Stimulated activated CD4-positive, alpha-beta T cell treated with anti-CD3 and anti-CD28 coated beads, Interleukin-15, amount 100 ng/mL, for 1 hour (primary cell): ENCODE measurements around the gene EPHB2.

Experiments used
- DNase-seq, 2 donors: peaks; one replicate each; pipeline ENCODE4 v3.0.0-alpha.2; 2020; ENCODE audit warnings: low read depth in 1 of 2, low spot score in 1 of 2

EPHB2 gene

DNA sequence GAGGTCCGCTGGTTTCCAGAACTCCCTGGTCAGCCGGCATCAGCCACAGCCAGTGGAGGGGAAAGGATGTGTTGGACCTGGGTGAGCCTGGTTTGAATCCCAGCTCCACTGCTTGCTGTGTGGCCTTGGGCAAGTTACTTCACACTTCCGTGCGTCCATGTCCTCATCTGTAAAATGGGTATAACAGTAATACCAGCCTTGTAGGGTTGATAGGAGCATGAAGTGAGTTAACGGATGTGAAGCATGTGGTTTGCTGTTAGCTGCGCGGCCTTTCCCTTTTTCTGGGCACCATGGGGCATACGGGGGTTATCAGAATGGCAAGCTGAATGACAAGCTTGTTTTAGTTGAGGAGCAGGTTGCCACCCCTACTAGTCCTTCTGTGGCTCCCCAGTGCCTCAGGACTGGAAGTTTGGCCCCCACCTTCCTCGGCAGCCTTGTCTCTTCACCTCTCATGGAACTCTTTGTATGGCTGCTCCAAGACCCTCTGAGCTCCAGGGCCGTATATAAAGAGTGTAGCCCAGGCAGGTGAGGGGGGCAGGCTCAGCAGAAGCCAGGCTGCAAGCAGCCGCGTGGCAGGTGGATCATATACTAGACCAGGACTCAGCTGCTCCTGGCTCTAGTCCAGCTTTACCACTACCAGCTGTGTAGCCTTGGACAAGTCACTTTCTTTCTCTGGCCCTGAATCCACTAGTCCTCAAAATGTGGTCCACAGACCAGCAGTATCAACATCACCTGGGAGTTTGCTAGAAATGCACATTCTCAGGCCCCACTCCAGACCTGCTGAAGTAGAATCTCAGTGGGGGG lies 166.7 kb downstream of the EPHB2 start:
- no peak for DNase-seq

GRCh38 chr1:22877980-22878379 lies 167.3 kb downstream of the EPHB2 start:
- DNase-seq: no peak

- DNase-seq: no peak
Observed at GRCh38 chr1:22878626-22879025, 168.0 kb downstream of the EPHB2 start.

- no peak for DNase-seq
Observed at GRCh38 chr1:22879445-22879844, 168.8 kb downstream of the EPHB2 start.

DNA sequence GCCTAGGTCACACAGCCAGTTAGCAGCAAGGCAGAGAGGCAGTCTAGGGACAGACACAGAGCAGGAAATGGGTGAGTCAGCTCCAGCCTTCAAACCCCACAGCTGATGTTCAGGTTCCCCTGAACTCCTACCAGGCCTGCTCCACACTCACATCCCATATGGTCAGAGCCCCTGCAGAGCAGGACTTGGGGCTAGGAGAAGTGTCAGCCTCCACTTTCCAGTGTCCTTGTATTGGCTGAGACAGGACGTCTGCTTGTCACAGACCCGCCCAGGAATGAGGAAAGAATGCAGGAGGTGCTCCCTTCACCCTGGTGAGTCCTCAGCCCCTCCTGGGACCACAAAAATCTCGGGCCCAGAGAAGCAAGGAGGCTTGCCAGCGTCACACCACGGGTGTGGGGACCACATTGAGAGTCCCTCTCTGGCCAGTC lies 169.5 kb downstream of the EPHB2 start:
- DNase-seq: no peak

DNA sequence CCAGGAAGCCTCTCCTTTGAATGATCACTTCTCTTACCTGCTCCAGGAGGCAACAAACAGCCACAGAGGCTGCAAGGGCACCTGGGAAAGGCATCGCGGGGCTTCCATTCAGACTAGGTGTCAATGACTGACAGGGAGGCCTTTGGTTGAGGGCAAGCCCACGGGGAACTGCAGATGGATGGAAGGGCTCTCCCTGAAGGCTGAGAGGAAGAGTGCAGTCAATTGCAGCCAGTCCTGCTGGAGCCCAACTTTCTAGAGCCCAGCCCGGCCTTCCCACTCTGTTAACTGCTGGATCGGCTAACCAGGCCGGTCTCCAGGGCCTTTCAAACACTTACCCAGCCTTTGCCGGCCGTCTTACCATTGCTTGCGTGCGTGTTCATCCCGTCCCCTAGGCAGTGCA lies 172.8 kb downstream of the EPHB2 start:
- no peak for DNase-seq

- no peak for DNase-seq
Observed at GRCh38 chr1:22884806-22885530, 174.3 kb downstream of the EPHB2 start.

GRCh38 chr1:22886211-22886610 lies 175.6 kb downstream of the EPHB2 start:
- DNase-seq: no peak

DNA sequence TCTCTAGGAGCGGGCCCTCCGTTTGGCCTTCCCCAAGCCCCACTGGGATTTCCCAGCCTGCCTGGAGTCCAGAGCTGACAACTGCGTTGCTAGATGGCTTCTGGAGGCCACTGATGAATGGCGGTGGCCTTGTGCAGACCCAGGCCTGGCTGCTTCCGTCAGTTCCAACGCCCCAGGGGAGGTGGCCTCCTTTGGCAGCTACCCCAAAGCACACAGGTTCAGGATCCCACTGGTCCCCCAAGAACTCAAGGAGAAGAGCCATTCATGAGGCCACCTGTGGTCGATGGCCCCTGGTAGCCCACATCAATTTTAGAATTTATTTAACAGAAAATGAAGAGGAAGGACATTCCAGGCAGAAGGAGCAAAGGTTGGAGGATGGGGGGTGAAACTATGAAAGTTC lies 176.9 kb downstream of the EPHB2 start:
- no peak for DNase-seq

GRCh38 chr1:22888320-22889075 lies 177.9 kb downstream of the EPHB2 start:
- no peak for DNase-seq

DNA sequence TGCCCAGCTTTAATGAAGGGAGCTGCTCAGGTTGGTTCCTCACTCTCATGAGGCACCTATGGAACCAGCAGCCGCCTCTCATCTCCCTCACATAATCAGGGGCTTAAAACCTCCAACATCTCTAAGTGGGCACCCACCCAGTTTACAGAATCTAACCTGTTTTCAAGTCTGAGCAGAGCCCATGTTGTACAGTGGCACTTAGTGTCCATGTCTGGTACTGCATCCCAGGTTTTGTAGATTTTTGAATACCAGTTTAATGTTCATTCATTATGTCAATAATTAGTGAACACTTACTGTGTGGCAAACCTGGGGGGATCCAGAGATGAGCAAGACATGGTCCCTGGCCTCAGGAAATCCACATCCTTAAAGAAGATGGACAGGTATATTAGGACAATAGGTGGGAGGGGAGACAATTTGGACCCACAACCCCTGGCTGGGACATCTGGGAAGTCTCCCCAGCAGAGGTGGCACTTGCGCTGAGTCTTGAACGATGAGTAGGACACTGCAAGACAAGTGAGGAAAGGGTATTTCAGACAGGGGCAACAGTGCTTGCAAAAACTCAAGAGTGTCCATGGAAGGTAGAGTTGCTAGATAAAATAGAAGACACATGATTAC lies 178.7 kb downstream of the EPHB2 start:
- no peak for DNase-seq

DNA sequence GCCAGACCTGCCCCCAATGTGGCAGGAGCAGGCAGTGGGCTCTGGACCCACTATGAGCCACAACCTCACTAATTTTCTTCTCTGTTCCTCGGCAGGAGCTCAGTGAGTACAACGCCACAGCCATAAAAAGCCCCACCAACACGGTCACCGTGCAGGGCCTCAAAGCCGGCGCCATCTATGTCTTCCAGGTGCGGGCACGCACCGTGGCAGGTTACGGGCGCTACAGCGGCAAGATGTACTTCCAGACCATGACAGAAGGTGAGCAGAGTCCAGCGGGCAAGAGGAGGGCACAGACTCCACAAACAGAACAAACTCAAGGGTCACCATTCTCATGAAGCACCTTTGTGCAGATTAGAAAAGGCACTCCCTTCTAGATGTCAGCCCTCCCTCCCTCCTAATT lies 182.2 kb downstream of the EPHB2 start:
- no peak for DNase-seq

GRCh38 chr1:22893292-22893691 lies 182.7 kb downstream of the EPHB2 start:
- no peak for DNase-seq

DNA sequence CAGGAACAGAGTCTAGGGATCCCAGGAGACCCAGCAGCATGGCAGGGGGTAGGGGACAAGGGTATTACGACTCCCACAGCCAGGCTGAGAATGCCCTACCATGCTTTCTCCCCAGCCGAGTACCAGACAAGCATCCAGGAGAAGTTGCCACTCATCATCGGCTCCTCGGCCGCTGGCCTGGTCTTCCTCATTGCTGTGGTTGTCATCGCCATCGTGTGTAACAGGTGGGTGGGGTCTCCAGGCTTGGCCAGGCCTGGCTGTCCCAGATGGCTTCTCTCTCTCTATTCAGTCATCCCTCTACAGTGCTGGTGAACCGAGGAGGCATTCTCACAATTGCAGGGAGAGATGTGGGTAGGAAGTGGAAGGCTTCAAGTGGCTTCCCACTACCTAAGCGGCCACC lies 184.7 kb downstream of the EPHB2 start:
- DNase-seq: no peak

GRCh38 chr1:22896184-22896583 lies 185.5 kb downstream of the EPHB2 start:
- no peak for DNase-seq

DNA sequence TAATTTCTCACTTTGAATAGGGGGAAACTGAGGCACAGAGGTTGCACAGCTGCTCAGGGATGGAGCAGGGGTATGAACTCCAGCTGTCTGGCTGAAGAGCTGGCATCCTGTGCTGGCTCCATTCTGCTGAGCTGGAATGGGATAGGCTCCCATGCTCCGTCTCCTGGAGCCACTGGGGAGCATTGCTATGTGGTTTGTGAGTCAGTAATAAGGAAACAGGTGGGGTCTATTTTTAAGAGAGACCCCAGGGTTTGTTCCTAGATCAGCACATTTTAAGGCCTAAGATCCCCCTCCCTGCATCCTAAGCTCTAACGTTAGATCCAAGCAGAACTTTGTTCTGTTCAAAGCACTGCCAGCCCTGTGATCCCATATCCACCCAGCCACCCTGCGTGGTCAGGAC lies 189.8 kb downstream of the EPHB2 start:
- no peak for DNase-seq

- no peak for DNase-seq
Observed at GRCh38 chr1:22903113-22903512, 192.5 kb downstream of the EPHB2 start.

GRCh38 chr1:22906968-22907367 lies 196.3 kb downstream of the EPHB2 start:
- DNase-seq: no peak

DNA sequence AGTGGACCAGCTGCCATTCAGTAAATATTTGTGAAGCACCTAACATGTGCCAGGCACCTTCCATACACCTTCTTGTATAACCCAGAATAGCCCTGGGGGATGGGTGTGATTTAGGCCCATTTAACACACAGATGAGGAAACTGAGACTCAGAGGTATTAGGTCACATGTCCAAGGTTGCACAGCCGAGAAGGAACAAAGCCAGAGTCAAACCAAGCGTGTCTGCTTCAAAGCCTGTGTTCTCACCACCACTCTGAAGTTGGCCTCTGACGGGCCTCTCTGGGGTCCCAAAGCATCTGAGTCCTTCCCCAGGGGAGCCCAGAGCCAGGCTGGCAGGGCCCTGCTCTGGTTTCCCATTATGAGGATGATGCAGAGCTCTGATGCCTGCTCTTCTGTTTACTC lies 196.9 kb downstream of the EPHB2 start:
- DNase-seq: no peak

DNA sequence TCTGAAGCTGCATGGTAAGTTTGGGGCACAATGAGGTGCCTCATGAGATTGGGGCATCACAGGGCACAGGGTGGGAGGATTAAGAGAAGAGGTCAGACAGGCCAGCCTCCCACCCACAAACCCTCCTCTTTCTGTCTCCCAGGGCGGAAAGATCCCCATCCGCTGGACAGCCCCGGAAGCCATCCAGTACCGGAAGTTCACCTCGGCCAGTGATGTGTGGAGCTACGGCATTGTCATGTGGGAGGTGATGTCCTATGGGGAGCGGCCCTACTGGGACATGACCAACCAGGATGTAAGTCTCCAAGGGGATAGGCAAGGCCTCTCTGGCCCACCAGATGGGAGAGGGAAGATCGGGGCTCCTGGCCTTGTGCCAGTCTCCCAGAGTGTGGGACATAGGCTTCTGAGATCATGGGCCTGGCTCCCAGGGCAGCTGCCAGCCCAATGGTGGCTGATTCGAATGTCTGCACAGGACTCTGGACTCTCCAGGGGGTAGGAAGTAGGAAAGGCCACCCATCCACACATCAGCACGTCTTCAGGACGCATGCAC lies 198.3 kb downstream of the EPHB2 start:
- DNase-seq: no peak

- DNase-seq: no peak
Observed at GRCh38 chr1:22910286-22910685, 199.6 kb downstream of the EPHB2 start.
